ENCODE data around the gene IGLON5. TPM values are rescaled to one million over a fixed set of nuclear protein-coding genes. Genes with fewer than 3 reads are reported as not detected.

Gene IGLON5
- total RNA-seq, 1 donor from 2014 or later, result not detected

DNA sequence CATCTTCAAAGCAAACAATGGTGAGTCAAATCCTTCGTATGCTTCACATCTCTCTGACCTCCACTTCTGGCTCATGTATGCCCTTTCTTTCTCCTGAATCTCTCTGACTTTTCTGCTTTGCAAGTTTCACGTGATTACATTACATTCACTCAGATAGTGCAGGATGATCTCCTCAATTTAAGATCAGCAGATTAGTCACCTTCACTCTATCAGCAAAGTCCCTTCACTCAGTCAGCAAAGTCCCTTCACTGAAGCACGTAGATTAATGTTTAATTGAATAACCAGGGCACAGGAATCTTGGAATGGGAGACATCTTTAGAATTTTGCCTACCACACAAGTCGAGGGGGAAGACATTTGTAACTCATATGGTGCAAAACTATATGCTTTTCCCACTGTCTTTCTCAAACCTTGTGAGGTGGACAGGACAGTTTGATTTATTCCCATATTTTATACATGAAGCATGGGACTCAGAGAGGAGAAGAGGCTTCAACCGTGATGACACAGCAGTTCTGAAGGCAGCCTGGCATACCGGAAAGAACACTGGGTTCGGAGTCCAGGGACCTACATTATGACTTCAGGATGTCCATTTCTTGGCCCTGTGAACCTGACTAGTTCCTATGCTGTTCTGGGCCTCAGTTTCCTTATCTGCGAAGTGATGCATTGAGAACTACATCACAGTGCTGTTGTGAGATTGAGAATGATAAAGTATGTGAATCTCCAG is 37.2 kb upstream of the IGLON5 start:
- Histone ChIP-seq H3K9me3 (no peaks in the 10 kb centered on the region), H3K36me3 (no peaks in the 10 kb centered on the region), H3K27ac (no peak overlapping the region), H3K4me3 (no peak overlapping the region), H3K4me1 (no peaks in the 10 kb centered on the region), H3K27me3 (no peaks in the 10 kb centered on the region)
- ATAC-seq (no peak), DNase-seq (no peak)
- intact Hi-C loops (cut with DNase I), result no loop called here
- TF ChIP-seq, protein P1, sequence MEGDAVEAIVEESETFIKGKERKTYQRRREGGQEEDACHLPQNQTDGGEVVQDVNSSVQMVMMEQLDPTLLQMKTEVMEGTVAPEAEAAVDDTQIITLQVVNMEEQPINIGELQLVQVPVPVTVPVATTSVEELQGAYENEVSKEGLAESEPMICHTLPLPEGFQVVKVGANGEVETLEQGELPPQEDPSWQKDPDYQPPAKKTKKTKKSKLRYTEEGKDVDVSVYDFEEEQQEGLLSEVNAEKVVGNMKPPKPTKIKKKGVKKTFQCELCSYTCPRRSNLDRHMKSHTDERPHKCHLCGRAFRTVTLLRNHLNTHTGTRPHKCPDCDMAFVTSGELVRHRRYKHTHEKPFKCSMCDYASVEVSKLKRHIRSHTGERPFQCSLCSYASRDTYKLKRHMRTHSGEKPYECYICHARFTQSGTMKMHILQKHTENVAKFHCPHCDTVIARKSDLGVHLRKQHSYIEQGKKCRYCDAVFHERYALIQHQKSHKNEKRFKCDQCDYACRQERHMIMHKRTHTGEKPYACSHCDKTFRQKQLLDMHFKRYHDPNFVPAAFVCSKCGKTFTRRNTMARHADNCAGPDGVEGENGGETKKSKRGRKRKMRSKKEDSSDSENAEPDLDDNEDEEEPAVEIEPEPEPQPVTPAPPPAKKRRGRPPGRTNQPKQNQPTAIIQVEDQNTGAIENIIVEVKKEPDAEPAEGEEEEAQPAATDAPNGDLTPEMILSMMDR (IDR thresholded peaks at IDR 0.05), result no peak

DNA sequence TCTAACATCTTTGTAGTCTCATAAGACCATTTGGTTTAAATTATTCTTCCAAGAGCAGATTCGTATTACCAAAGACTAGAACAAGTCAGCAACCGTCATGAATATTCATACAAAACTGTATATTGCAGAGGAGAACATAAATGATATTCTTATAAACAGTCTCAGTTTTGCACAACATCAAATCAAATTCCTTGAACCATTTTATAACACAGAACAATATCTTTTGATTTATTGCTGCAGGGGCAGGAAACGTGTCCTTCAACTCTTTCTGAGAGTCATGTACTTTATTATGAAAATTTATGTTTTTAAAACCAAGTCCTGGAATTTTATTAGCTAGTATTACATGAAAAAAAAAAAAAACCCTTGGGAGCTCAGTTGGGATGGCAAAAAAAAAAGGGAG is 34.3 kb upstream of the IGLON5 start:
- Histone ChIP-seq H3K27ac (no peak overlapping the region), H3K4me1 (no peaks in the 10 kb centered on the region), H3K36me3 (no peaks in the 10 kb centered on the region), H3K4me3 (no peak overlapping the region), H3K9me3 (no peaks in the 10 kb centered on the region), H3K27me3 (no peaks in the 10 kb centered on the region)
- intact Hi-C loops (cut with DNase I), result no loop called here
- no peak for ATAC-seq
- TF ChIP-seq, protein P1 (IDR thresholded peaks at IDR 0.05), result no peak
- DNase-seq, result no peak

DNA sequence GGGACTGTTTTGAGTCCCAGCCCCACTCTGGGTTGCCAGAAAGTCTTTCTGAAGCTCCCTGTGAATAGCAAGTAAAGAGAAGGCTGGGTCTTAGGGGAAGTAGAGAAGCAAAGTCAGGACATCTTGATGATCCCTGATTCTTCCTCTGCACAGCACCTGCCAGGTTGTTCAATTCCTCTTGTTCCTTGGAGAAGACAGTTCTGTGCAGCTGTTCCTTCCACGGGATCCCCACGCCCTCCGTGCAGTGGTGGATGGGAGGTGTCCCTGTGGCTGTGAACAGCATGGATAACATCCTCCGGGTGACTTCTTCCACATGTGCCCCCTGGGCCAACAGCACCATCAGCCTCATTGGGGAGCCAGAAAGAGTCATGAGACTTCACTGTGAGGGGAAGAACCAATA is 29.1 kb upstream of the IGLON5 start:
- no peak for ATAC-seq
- Histone ChIP-seq H3K27me3 (peaks cover 4% of the 10 kb centered on the region), H3K4me1 (no peaks in the 10 kb centered on the region), H3K36me3 (no peaks in the 10 kb centered on the region), H3K4me3 (no peak overlapping the region), H3K9me3 (no peaks in the 10 kb centered on the region), H3K27ac (no peak overlapping the region)
- TF ChIP-seq, protein P1 (IDR thresholded peaks at IDR 0.05), result no peak
- no peak for DNase-seq
- intact Hi-C loops (cut with DNase I), result no loop called here

DNA sequence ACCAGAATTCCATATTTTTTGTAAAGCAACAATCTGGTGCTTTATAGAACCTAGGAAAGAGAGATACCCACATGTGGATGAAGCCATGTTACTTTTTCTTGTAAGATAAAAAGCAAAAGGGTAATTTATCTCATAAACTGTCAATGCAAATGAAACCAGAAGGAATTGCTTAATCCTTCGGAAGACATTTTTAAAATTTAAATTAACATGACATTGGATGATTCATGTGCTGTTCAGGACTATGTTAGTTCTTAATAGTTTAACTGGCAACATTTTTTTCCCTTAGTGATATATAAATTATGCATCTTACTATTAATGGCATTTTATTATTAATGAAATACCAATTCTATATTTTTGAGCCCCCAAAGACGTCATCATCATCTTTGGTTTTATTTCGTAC is 25.8 kb upstream of the IGLON5 start:
- intact Hi-C loops (cut with DNase I), result no loop called here
- Histone ChIP-seq H3K27me3 (peaks cover 4% of the 10 kb centered on the region), H3K27ac (no peak overlapping the region), H3K4me1 (no peaks in the 10 kb centered on the region), H3K36me3 (no peaks in the 10 kb centered on the region), H3K4me3 (no peak overlapping the region), H3K9me3 (no peaks in the 10 kb centered on the region)
- DNase-seq, result no peak
- no peak for ATAC-seq
- TF ChIP-seq, protein P1 (IDR thresholded peaks at IDR 0.05), result no peak

DNA sequence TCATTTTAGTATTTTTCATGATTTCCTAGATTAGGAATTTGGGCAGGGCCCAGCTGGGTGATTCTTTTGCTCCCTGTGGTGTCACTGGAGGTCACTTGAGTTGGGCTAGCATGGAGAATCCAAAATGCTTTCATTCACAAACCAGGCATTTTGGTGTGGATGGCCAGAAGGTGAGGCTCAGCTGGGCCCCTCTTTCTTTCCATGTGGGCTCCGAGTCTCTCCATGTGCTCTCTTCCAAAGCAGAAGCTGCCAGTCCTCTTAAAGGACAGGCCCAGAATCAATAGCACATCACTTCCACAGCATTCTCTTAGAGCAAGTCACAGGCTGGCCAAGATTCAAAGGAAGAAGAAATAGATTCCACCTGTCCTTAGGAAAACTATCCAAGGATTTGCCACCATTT is 21.8 kb upstream of the IGLON5 start:
- Histone ChIP-seq H3K4me3 (no peak overlapping the region), H3K27ac (no peak overlapping the region), H3K27me3 (peaks cover 13% of the 10 kb centered on the region), H3K36me3 (no peaks in the 10 kb centered on the region), H3K4me1 (no peaks in the 10 kb centered on the region), H3K9me3 (no peaks in the 10 kb centered on the region)
- ATAC-seq, result no peak
- DNase-seq, result no peak
- TF ChIP-seq, protein P1 (IDR thresholded peaks at IDR 0.05), result no peak
- intact Hi-C loops (cut with DNase I), result no loop called here

DNA sequence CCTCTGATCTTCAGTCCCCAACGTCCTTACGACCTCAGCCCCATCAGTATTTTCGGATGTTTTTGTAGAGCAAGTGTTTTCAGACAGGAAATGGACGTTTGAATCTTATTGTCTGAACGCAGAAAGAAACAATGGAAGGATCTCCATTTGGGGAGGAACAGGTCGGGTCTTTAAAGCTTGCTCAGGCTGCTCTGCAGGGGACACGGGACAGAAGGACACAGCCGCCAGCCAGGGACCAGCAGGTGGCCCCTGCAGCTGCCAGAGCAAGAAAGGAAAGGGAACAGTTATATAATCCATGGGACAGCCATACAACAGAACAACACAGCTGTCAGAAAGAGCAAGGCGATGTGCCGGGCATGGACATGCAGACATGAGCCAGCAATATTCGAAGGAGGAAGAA is 18.5 kb upstream of the IGLON5 start:
- no peak for DNase-seq
- Histone ChIP-seq H3K36me3 (no peaks in the 10 kb centered on the region), H3K27ac (no peak overlapping the region), H3K27me3 (peaks cover 15% of the 10 kb centered on the region), H3K9me3 (no peaks in the 10 kb centered on the region), H3K4me1 (no peaks in the 10 kb centered on the region), H3K4me3 (no peak overlapping the region)
- TF ChIP-seq, protein P1 (IDR thresholded peaks at IDR 0.05), result no peak
- ATAC-seq, result no peak
- intact Hi-C loops (cut with DNase I), result no loop called here

All from upper lobe of right lung (tissue), 1 donor.